SJSA1 (cell line): ENCODE data around the gene BRD3OS. TPM values are rescaled to one million over a fixed set of nuclear protein-coding genes. Genes with fewer than 3 reads are reported as not detected.

Experiments
- DNase-seq, 2 experiments: peaks; one replicate each; pipeline ENCODE4 v3.0.0-alpha.2; 2015 to 2020; ENCODE audit warnings: low spot score in 2 of 2, low read depth in 1 of 2
- H3K27ac ChIP-seq: fragments of 250-450 bp; sonication (Bioruptor Pico); 2 replicates; pipeline ENCODE4 v1.5.1; 2020; ENCODE audit warnings: mild to moderate bottlenecking, moderate library complexity
- H3K27me3 ChIP-seq: fragments of 250-450 bp; sonication (Bioruptor Pico); replicated peaks from 2 replicates; pipeline ENCODE4 v1.5.1; 2020; ENCODE audit warnings: mild to moderate bottlenecking, moderate library complexity
- H3K36me3 ChIP-seq: fragments of 250-450 bp; sonication (Bioruptor Pico); 2 replicates; pipeline ENCODE4 v1.5.1; 2020; ENCODE audit warnings: mild to moderate bottlenecking
- H3K4me1 ChIP-seq: fragments of 250-450 bp; sonication (Bioruptor Pico); replicated peaks from 2 replicates; pipeline ENCODE4 v1.6.1; 2021; ENCODE audit warnings: mild to moderate bottlenecking
- H3K4me3 ChIP-seq: fragments of 250-450 bp; sonication (Bioruptor Pico); 2 replicates; pipeline ENCODE4 v1.5.1; 2020; ENCODE audit warnings: mild to moderate bottlenecking
- H3K9me3 ChIP-seq: fragments of 250-450 bp; sonication (Bioruptor Pico); replicated peaks from 2 replicates; pipeline ENCODE4 v1.5.1; 2020; ENCODE audit warnings: mild to moderate bottlenecking
- total RNA-seq: library from RNA; depleted of rRNA; stranded (reverse); fragments of >200 nt; shearing (Covaris generic); gene quantifications from 2 replicates; pipeline ENCODE4 v1.2.3, GENCODE V29; 2014; rRNA removed

Gene BRD3OS
- 4.0 and 9.2 TPM in 2 replicates for total RNA-seq

- Histone ChIP-seq H3K27ac (no peak within 1 kb of the TSS), H3K36me3 (no peaks in the 10 kb centered on the region), H3K4me1 (peaks cover 6% of the 10 kb centered on the region), H3K9me3 (no peaks in the 10 kb centered on the region), H3K27me3 (no peaks in the 10 kb centered on the region), H3K4me3 (peak within 1 kb of the TSS; percentile 53)
- DNase-seq = peak; percentile 89 to 98
These were observed at the start of gene BRD3OS for GRCh38 chr9:134024828-134025605. TSS of gene BRD3OS (plus strand) at chr9:134025481. CDS start at chr9:134026748, 1,267 bp downstream.

DNA sequence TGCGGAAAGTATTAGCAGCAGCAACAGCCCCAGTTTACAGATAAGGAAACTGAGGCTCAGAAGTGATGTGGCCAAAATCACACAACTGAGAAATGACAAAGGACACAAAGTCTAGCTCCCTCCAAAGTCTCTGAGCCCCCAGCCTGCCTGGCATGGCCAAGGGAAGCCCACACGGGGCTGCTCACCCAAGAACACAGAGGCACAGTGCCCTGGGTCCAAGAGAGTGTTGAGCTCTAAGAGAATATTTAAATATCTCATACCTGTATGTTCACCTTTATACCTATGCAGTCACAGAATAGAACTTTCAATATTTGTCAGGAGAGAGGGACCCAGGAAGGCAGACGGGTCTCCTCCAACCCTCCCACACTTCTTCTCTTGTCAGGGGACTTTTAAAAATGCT is 49.8 kb upstream of the BRD3OS start:
- Histone ChIP-seq H3K36me3 (peaks cover 22% of the 10 kb centered on the region), H3K27me3 (no peaks in the 10 kb centered on the region), H3K4me1 (peaks cover 98% of the 10 kb centered on the region), H3K9me3 (no peaks in the 10 kb centered on the region), H3K27ac (no peak overlapping the region), H3K4me3 (no peak overlapping the region)
- DNase-seq = no peak

DNA sequence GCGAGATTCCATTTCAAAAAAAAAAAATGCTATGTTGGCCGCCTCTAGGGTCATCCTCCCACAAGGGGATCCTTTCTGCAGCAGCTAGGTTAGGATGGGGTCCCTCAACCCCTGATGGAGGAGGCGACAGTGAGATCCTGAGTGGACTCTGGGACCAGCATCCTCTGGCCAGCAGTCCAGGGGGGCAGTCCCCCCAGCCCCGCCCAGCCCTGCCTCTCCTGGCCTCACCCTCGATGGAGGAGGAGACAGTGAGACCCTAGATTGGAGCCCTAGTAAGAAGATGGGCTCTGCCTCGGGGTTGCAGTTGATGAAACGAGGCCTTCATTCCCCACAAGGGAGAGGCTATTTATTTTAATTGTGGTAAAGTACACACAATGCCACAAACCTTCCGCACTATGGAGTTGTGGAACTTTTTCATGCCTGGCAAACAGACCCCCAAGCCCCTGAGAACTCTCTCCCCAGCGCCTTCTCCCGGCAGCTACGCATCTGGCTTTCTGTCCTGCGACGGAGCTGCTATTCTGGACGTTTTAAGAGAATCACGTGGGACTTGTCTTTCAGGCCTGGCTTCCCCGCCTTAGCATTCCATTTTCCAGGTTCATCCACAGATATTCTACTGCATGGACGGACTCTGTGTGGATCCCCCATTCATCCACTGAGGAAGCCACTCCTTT is 49.0 kb upstream of the BRD3OS start:
- H3K27me3 ChIP-seq = no peaks in the 10 kb centered on the region
- peaks cover 98% of the 10 kb centered on the region for H3K4me1 ChIP-seq
- no peak overlapping the region for H3K4me3 ChIP-seq
- H3K9me3 ChIP-seq = no peaks in the 10 kb centered on the region
- H3K36me3 ChIP-seq = peaks cover 28% of the 10 kb centered on the region
- no peak for DNase-seq
- peak overlapping the region; percentile 20; the same call in 1 of the 2 replicates for H3K27ac ChIP-seq

GRCh38 chr9:133976887-133977286 is 48.4 kb upstream of the BRD3OS start:
- H3K27ac ChIP-seq = peak overlapping the region; percentile 20; the same call in 1 of the 2 replicates
- H3K36me3 ChIP-seq = peaks cover 33% of the 10 kb centered on the region
- peaks cover 98% of the 10 kb centered on the region for H3K4me1 ChIP-seq
- H3K27me3 ChIP-seq = no peaks in the 10 kb centered on the region
- H3K4me3 ChIP-seq = no peak overlapping the region
- DNase-seq = peak in 1 of 2 experiments; percentile 68
- no peaks in the 10 kb centered on the region for H3K9me3 ChIP-seq

- no peak overlapping the region for H3K4me3 ChIP-seq
- H3K4me1 ChIP-seq = peaks cover 97% of the 10 kb centered on the region
- H3K36me3 ChIP-seq = peaks cover 36% of the 10 kb centered on the region
- H3K9me3 ChIP-seq = no peaks in the 10 kb centered on the region
- H3K27ac ChIP-seq = peak overlapping the region; percentile 77
- no peak for DNase-seq
- no peaks in the 10 kb centered on the region for H3K27me3 ChIP-seq
These were observed 47.7 kb upstream of the BRD3OS start for GRCh38 chr9:133977421-133978201.

GRCh38 chr9:133978226-133978898 is 46.9 kb upstream of the BRD3OS start:
- DNase-seq = no peak
- peaks cover 43% of the 10 kb centered on the region for H3K36me3 ChIP-seq
- H3K9me3 ChIP-seq = no peaks in the 10 kb centered on the region
- peak overlapping the region; percentile 77 for H3K27ac ChIP-seq
- H3K4me1 ChIP-seq = peaks cover 95% of the 10 kb centered on the region
- no peaks in the 10 kb centered on the region for H3K27me3 ChIP-seq
- H3K4me3 ChIP-seq = peak overlapping the region; percentile 2; the same call in 1 of the 2 replicates

DNA sequence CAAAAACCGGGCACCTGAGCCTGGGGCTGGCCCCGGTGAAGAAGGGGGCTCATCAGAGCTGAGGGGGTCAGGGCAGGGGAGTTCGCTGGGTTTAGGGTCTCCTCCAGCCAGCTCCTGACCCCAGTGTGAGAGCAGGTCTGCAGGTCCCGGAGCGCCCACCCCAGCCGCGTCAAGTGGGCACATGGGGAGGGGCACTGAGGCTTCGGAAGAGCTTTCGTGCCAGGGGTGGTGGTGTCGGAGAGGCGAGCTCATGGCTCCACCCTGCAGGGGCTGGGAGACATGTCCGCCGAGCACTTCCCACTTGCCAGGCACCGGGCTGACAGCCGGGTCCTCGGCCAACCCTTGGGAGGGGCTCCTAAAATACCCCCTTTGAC is 46.4 kb upstream of the BRD3OS start:
- peak overlapping the region; percentile 77 for H3K27ac ChIP-seq
- peaks cover 43% of the 10 kb centered on the region for H3K36me3 ChIP-seq
- H3K9me3 ChIP-seq = no peaks in the 10 kb centered on the region
- no peaks in the 10 kb centered on the region for H3K27me3 ChIP-seq
- DNase-seq = no peak
- peak overlapping the region; percentile 2; the same call in 1 of the 2 replicates for H3K4me3 ChIP-seq
- H3K4me1 ChIP-seq = peaks cover 91% of the 10 kb centered on the region

- H3K4me1 ChIP-seq = peaks cover 86% of the 10 kb centered on the region
- no peaks in the 10 kb centered on the region for H3K27me3 ChIP-seq
- peak overlapping the region; percentile 77 for H3K27ac ChIP-seq
- H3K36me3 ChIP-seq = peaks cover 47% of the 10 kb centered on the region
- no peaks in the 10 kb centered on the region for H3K9me3 ChIP-seq
- peak overlapping the region; percentile 4; the same call in 1 of the 2 replicates for H3K4me3 ChIP-seq
- peak; percentile 97 to 98 for DNase-seq
These were observed 45.9 kb upstream of the BRD3OS start for GRCh38 chr9:133979273-133979920.

DNA sequence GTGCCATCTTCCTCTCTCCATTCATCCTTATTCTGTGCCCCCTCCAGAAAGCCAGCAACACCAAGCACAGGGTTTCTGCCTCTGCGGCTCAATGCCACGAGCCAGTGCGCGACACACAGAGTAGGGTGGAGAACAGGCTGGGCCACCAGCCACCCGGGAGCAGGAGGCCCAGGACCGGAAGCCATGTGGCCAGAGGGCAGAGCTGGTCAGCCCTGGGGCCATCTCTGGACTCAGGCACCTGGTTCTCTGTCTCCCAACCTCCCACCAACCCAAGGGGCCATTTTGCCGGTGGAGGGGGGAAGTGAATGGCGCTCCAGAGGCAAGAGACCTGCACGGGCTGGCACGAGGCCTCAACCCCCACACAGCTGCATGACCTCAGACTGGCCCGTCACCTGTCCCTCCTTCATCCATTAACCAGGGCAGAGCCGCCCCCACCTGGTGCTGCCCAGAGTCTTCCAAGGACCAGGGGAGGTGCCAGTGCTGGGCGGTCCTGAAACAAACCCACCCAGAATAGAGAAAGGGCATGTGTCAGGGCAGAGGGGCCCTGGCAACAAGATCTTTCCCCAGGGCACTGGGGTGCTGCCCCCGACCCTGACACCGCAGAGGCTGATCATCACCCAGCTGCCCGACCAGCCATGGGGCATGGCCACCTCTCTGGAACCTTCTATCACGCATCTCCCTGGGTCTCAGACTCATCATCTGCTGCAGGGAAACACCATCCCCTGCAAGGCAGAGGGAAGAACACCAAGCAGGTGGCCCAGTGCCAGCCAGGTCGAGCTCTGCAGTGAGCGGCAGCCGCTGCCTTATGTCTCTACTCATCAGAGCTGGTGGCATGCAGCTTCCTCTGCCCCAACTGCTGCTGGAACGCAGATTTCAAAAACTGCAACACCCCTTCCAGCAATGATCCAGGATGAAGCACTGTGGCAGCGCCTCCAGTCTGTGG is 45.1 kb upstream of the BRD3OS start:
- Histone ChIP-seq H3K9me3 (no peaks in the 10 kb centered on the region), H3K4me1 (peaks cover 78% of the 10 kb centered on the region), H3K27me3 (no peaks in the 10 kb centered on the region), H3K4me3 (peak overlapping the region; percentile 4; the same call in 1 of the 2 replicates), H3K36me3 (peaks cover 51% of the 10 kb centered on the region), H3K27ac (peak overlapping the region; percentile 77)
- DNase-seq = peak in 1 of 2 experiments; percentile 47

DNA sequence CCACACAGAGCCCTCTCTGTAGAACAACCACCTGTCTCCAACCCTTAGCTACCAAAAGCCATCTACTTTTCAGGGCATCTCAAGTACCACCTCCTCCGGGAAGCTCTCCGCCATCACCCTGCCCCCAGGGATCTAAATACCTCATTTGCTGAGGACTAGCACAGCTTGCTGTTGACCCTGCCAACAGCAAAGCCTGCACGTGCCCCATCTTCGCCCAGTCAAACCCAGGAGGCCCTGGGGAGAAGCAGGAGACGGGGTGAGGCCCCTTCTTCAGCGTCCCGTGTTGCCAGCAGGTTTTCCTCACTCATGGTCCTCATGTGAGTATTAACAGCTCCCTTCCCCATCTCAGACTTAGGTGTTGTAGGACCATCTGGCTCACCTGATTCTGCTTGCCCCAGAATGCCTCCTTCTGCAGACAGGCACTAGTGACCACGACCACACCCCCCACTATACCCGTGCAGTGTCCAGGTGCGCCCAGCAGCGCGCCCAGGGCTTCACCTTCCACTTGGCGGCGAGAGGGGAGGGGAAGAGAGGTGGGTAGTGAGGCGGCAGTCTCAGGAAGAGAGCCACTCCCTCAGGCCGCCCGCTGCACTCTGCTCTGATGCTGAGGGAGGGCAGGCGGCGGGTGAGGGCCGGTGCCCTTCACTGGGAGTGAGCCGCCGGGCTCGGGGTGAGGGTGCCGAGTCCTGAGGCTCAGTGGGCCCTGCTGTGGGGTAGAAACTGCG is 44.3 kb upstream of the BRD3OS start:
- H3K27me3 ChIP-seq = no peaks in the 10 kb centered on the region
- H3K9me3 ChIP-seq = no peaks in the 10 kb centered on the region
- H3K4me3 ChIP-seq = no peak overlapping the region
- no peak for DNase-seq
- peak overlapping the region; percentile 77; the same call in 1 of the 2 replicates for H3K27ac ChIP-seq
- H3K36me3 ChIP-seq = peaks cover 59% of the 10 kb centered on the region
- peaks cover 70% of the 10 kb centered on the region for H3K4me1 ChIP-seq

DNA sequence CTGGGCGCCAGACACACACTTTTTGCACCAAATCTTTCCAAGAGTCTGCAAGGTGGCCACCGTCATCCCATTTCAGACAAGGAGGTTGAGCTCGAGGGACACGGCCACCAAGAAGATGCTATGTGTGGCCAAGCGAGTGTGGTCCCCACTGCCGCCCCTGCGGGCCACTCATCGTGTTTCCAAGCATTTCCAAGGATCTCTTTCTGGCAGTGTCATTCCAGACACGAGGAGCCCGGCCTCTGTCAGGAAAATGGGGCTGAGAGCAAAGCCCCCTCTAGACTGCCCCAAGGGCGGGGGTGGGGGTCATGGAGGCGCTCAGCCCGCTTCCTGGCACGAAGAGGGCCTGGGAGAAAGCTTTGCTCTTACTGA is 43.7 kb upstream of the BRD3OS start:
- H3K9me3 ChIP-seq = no peaks in the 10 kb centered on the region
- H3K27ac ChIP-seq = no peak overlapping the region
- H3K4me1 ChIP-seq = peaks cover 64% of the 10 kb centered on the region
- DNase-seq = no peak
- no peaks in the 10 kb centered on the region for H3K27me3 ChIP-seq
- no peak overlapping the region for H3K4me3 ChIP-seq
- H3K36me3 ChIP-seq = peaks cover 61% of the 10 kb centered on the region
